GM23338 (cell line): Measurements from ENCODE around the gene SUMF1. TPM values are rescaled to one million over a fixed set of nuclear protein-coding genes. Genes with fewer than 3 reads are reported as not detected.

Experiments
- ATAC-seq: fragments of 200-7000 bp; cut with Tn5 transposase; 3 replicates; pipeline ENCODE4 v1.9.1; 2020
- DNase-seq: peaks from one replicate; pipeline ENCODE4 v3.0.0-alpha.2; 2015; ENCODE audit warnings: low spot score
- H2AFZ ChIP-seq: fragments of 200-600 bp; sonication (generic); 2 replicates; pipeline ENCODE4 v1.8.0; 2016; ENCODE audit warnings: antibody characterized with exemption, mild to moderate bottlenecking, moderate library complexity
- H3F3A ChIP-seq: fragments of 200-600 bp; sonication (generic); replicated peaks from 2 replicates; pipeline ENCODE4 v1.8.0; 2017; ENCODE audit warnings: antibody characterized with exemption, mixed run types, low read depth
- H3K27ac ChIP-seq: fragments of 200-600 bp; sonication (generic); 2 replicates; pipeline ENCODE4 v1.6.1; 2016; ENCODE audit warnings: low read depth
- H3K27me3 ChIP-seq: fragments of 200-600 bp; sonication (generic); 2 replicates; pipeline ENCODE4 v1.8.0; 2016; ENCODE audit warnings: mild to moderate bottlenecking, mixed run types, moderate library complexity; ENCODE audit not compliant: insufficient read depth
- H3K36me3 ChIP-seq: fragments of 200-600 bp; sonication (generic); 2 replicates; pipeline ENCODE4 v1.8.0; 2016; ENCODE audit warnings: mild to moderate bottlenecking; ENCODE audit not compliant: insufficient read depth
- H3K4me1 ChIP-seq: fragments of 200-600 bp; sonication (generic); 2 replicates; pipeline ENCODE4 v1.8.0; 2016; ENCODE audit warnings: mild to moderate bottlenecking, moderate library complexity; ENCODE audit not compliant: insufficient read depth
- H3K4me2 ChIP-seq: fragments of 200-600 bp; sonication (generic); 2 replicates; pipeline ENCODE4 v1.7.1; 2017; ENCODE audit warnings: mixed run types
- H3K4me3 ChIP-seq: fragments of 200-600 bp; sonication (generic); 2 replicates; pipeline ENCODE4 v1.6.1; 2016; ENCODE audit warnings: mixed run types
- H3K79me2 ChIP-seq: fragments of 200-600 bp; sonication (generic); replicated peaks from 2 replicates; pipeline ENCODE4 v1.8.0; 2017; ENCODE audit warnings: mild to moderate bottlenecking; ENCODE audit not compliant: insufficient read depth
- H3K9me2 ChIP-seq: fragments of 200-600 bp; sonication (generic); 2 replicates; pipeline ENCODE4 v1.8.0; 2017; ENCODE audit not compliant: insufficient read depth
- H4K20me1 ChIP-seq: fragments of 200-600 bp; sonication (generic); replicated peaks from 2 replicates; pipeline ENCODE4 v1.8.0; 2017; ENCODE audit warnings: mild to moderate bottlenecking; ENCODE audit not compliant: insufficient read depth
- H3K27ac Mint-ChIP-seq: 2 replicates; pipeline ENCODE4 v1.8.0; 2020; ENCODE audit warnings: inconsistent platforms, mild to moderate bottlenecking, moderate library complexity, mixed read lengths
- H3K27me3 Mint-ChIP-seq: 3 replicates; pipeline ENCODE4 v1.8.0; 2022; ENCODE audit warnings: low read depth, mild to moderate bottlenecking, moderate library complexity, mixed read lengths, inconsistent platforms; ENCODE audit not compliant: insufficient read depth, poor library complexity
- H3K36me3 Mint-ChIP-seq: 3 replicates; pipeline ENCODE4 v1.8.0; 2021; ENCODE audit warnings: low read depth, mild to moderate bottlenecking, inconsistent platforms, moderate library complexity, mixed read lengths
- H3K4me1 Mint-ChIP-seq: 3 replicates; pipeline ENCODE4 v1.8.0; 2020; ENCODE audit warnings: mild to moderate bottlenecking, inconsistent platforms, mixed read lengths
- H3K4me3 Mint-ChIP-seq: 3 replicates; pipeline ENCODE4 v1.8.0; 2021; ENCODE audit warnings: moderate library complexity, mild to moderate bottlenecking, inconsistent platforms, mixed read lengths
- H3K9me3 Mint-ChIP-seq: 3 replicates; pipeline ENCODE4 v1.8.0; 2020; ENCODE audit warnings: moderate library complexity, mild to moderate bottlenecking, inconsistent platforms, mixed read lengths
- CTCF ChIP-seq, 2 experiments: fragments of 200-600 bp in 1 of 2; sonication (generic) in 1 of 2; conservative IDR thresholded peaks; 2 replicates each; pipeline versions ENCODE4 v1.5.1 to v1.6.1; 2016 to 2017; ENCODE audit warnings: antibody characterized with exemption in 2 of 2, low read depth in 2 of 2, mild to moderate bottlenecking in 2 of 2, moderate library complexity in 1 of 2
- EZH2 ChIP-seq: fragments of 200-600 bp; sonication (generic); IDR thresholded peaks from one replicate; pipeline ENCODE4 v1.8.0; 2017; ENCODE audit warnings: antibody characterized with exemption, mild to moderate bottlenecking, low read depth; ENCODE audit not compliant: unreplicated experiment
- JUNB ChIP-seq: IDR thresholded peaks from one replicate; pipeline ENCODE4 v1.6.1; 2016; ENCODE audit warnings: antibody characterized with exemption; ENCODE audit not compliant: unreplicated experiment
- NANOG ChIP-seq: IDR thresholded peaks from 2 replicates; pipeline ENCODE4 v1.6.1; 2016; ENCODE audit warnings: antibody characterized with exemption, borderline replicate concordance
- POLR2AphosphoS5 ChIP-seq: IDR thresholded peaks from 2 replicates; pipeline ENCODE4 v1.6.1; 2016; ENCODE audit warnings: antibody characterized with exemption, low read depth
- STAT1 ChIP-seq: IDR thresholded peaks from one replicate; pipeline ENCODE4 v1.6.1; 2016; ENCODE audit warnings: antibody characterized with exemption; ENCODE audit not compliant: unreplicated experiment
- ZNF114 ChIP-seq: fragments of 250-450 bp; sonication (Bioruptor Pico); IDR thresholded peaks from 2 replicates; pipeline ENCODE4 v1.5.0; 2020; ENCODE audit warnings: mild to moderate bottlenecking, moderate library complexity
- ZNF331 ChIP-seq: fragments of 250-450 bp; sonication (Bioruptor Pico); IDR thresholded peaks from 2 replicates; pipeline ENCODE4 v1.5.0; 2020; ENCODE audit warnings: low read depth, mild to moderate bottlenecking, moderate library complexity
- polyA plus RNA-seq: library from polyadenylated mRNA; unstranded; fragments of >200 nt; fragmentation: Nextera tagmentation; extraction: Ambion mirVana; gene quantifications from 2 replicates; pipeline ENCODE4 v1.2.1, GENCODE V29; 2016
- total RNA-seq: library from RNA; depleted of rRNA; stranded (reverse); fragments of >200 nt; shearing (Covaris generic); gene quantifications from 2 replicates; pipeline ENCODE4 v1.2.3, GENCODE V29; 2014
- TF ChIP-seq, protein P1 (sequence below): fragments of 250-450 bp; sonication (Bioruptor Pico); IDR thresholded peaks from 2 replicates; pipeline ENCODE4 v1.5.0; 2020; ENCODE audit warnings: mild to moderate bottlenecking, moderate library complexity
- TF ChIP-seq, protein P2 (sequence below): IDR thresholded peaks from 2 replicates; pipeline ENCODE4 v1.6.1; 2016; ENCODE audit warnings: antibody characterized with exemption

Gene SUMF1
- total and polyA plus RNA-seq, 2 experiments from 2014 or later = 6.9 to 20.3 TPM

DNA sequence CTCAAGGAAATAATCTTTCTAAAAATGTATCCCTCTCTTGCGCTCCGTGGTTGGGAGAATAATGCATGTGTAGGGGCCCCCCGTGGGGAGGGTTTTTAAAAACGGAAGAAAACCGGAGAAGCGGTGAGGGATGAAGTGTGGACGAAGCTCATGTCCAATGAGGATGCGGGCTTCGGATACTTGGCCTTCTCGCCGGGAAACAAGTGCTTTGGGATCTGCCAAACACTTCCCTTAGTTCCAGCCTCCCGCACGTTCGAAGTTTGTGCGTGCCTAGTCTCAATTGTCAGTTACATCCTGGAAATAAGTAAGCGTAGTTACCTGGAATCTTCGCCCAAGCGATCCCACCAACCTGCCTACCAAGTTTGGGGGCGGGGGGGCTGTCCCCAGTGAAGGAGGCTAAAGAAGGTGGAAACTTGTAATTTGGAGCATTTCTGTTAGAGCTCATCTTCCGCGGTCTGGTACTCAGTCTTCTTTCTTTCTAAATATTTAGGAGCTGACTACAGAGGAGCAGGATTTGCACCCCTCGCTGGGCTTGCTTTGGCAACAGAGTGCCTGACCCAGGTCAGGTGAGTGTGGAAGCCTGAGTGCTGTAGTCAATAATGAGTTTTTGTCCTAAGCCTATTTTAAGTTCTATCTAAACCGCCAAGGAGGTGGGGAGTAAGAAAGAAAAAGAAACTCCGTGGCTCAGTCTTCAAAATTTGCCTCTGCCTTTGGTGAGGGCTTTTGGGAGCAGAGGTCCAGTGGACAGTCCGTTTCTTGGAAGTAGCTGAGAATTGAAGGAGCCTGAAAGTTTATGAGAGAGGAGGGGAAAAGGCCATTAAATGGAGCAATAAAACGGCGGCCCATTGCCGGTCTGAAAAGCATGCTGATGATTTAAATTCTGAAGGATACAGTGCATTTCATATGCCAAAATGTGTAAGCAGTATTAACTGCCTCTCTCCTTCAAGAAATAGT is 27.1 kb upstream of the SUMF1 start:
- Histone ChIP-seq H3F3A (0 out of 2 replicates have a peak, but pooled peaks cover 4% of the 10 kb centered on the region), H3K4me1 (peaks cover 5% of the 10 kb centered on the region; the same call in 1 of the 2 replicates), H3K4me3 (peak overlapping the region; percentile 86), H3K9me2 (no peaks in the 10 kb centered on the region), H3K36me3 (no peaks in the 10 kb centered on the region), H4K20me1 (no peaks in the 10 kb centered on the region), H3K4me2 (peak overlapping the region; percentile 95), H3K27ac (no peak overlapping the region), H2AFZ (peak overlapping the region; percentile 96), H3K79me2 (no peaks in the 10 kb centered on the region), H3K27me3 (peaks cover 31% of the 10 kb centered on the region)
- Mint-ChIP-seq H3K36me3 (no peaks in the 10 kb centered on the region), H3K9me3 (no peaks in the 10 kb centered on the region), H3K27me3 (peaks cover 20% of the 10 kb centered on the region), H3K27ac (no peak overlapping the region), H3K4me3 (peak overlapping the region; percentile 89), H3K4me1 (peaks cover 16% of the 10 kb centered on the region)
- ATAC-seq = peak; percentile 7
- no peak for TF ChIP-seq JUNB
- no peak for TF ChIP-seq EZH2
- TF ChIP-seq, protein P1, sequence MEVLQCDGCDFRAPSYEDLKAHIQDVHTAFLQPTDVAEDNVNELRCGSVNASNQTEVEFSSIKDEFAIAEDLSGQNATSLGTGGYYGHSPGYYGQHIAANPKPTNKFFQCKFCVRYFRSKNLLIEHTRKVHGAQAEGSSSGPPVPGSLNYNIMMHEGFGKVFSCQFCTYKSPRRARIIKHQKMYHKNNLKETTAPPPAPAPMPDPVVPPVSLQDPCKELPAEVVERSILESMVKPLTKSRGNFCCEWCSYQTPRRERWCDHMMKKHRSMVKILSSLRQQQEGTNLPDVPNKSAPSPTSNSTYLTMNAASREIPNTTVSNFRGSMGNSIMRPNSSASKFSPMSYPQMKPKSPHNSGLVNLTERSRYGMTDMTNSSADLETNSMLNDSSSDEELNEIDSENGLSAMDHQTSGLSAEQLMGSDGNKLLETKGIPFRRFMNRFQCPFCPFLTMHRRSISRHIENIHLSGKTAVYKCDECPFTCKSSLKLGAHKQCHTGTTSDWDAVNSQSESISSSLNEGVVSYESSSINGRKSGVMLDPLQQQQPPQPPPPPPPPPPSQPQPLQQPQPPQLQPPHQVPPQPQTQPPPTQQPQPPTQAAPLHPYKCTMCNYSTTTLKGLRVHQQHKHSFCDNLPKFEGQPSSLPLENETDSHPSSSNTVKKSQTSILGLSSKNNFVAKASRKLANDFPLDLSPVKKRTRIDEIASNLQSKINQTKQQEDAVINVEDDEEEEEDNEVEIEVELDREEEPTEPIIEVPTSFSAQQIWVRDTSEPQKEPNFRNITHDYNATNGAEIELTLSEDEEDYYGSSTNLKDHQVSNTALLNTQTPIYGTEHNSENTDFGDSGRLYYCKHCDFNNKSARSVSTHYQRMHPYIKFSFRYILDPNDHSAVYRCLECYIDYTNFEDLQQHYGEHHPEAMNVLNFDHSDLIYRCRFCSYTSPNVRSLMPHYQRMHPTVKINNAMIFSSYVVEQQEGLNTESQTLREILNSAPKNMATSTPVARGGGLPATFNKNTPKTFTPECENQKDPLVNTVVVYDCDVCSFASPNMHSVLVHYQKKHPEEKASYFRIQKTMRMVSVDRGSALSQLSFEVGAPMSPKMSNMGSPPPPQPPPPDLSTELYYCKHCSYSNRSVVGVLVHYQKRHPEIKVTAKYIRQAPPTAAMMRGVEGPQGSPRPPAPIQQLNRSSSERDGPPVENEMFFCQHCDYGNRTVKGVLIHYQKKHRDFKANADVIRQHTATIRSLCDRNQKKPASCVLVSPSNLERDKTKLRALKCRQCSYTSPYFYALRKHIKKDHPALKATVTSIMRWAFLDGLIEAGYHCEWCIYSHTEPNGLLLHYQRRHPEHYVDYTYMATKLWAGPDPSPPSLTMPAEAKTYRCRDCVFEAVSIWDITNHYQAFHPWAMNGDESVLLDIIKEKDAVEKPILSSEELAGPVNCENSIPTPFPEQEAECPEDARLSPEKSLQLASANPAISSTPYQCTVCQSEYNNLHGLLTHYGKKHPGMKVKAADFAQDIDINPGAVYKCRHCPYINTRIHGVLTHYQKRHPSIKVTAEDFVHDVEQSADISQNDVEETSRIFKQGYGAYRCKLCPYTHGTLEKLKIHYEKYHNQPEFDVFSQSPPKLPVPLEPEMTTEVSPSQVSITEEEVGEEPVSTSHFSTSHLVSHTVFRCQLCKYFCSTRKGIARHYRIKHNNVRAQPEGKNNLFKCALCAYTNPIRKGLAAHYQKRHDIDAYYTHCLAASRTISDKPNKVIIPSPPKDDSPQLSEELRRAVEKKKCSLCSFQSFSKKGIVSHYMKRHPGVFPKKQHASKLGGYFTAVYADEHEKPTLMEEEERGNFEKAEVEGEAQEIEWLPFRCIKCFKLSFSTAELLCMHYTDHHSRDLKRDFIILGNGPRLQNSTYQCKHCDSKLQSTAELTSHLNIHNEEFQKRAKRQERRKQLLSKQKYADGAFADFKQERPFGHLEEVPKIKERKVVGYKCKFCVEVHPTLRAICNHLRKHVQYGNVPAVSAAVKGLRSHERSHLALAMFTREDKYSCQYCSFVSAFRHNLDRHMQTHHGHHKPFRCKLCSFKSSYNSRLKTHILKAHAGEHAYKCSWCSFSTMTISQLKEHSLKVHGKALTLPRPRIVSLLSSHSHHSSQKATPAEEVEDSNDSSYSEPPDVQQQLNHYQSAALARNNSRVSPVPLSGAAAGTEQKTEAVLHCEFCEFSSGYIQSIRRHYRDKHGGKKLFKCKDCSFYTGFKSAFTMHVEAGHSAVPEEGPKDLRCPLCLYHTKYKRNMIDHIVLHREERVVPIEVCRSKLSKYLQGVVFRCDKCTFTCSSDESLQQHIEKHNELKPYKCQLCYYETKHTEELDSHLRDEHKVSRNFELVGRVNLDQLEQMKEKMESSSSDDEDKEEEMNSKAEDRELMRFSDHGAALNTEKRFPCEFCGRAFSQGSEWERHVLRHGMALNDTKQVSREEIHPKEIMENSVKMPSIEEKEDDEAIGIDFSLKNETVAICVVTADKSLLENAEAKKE (CRISPR knock-in tag) = no peak
- no peak for TF ChIP-seq STAT1
- no peak for TF ChIP-seq POLR2AphosphoS5
- no peak for TF ChIP-seq ZNF114 (CRISPR knock-in tag)
- TF ChIP-seq CTCF (conservative IDR thresholded peaks at IDR 0.05; ENCODE audit: low read depth in 2 of 2) = no peak
- TF ChIP-seq, protein P2, sequence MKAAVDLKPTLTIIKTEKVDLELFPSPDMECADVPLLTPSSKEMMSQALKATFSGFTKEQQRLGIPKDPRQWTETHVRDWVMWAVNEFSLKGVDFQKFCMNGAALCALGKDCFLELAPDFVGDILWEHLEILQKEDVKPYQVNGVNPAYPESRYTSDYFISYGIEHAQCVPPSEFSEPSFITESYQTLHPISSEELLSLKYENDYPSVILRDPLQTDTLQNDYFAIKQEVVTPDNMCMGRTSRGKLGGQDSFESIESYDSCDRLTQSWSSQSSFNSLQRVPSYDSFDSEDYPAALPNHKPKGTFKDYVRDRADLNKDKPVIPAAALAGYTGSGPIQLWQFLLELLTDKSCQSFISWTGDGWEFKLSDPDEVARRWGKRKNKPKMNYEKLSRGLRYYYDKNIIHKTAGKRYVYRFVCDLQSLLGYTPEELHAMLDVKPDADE = no peak
- no peak for TF ChIP-seq NANOG
- no peak for TF ChIP-seq ZNF331
- peak; percentile 68 for DNase-seq
